K562 (cell line): Measurements from ENCODE around the gene NLRC3. TPM values are rescaled to one million over a fixed set of nuclear protein-coding genes. Genes with fewer than 3 reads are reported as not detected.
A peak's percentile ranks its signal among the peaks of the same experiment; 100 is the strongest.

Source experiments
- BRD9 ChIP-seq: fragments of 450-650 bp; IDR thresholded peaks from 2 replicates; pipeline ENCODE4 v1.6.1; 2018; ENCODE audit warnings: low read depth; ENCODE audit not compliant: partially characterized antibody
- CAMTA2 ChIP-seq: fragments of 250-450 bp; sonication (Bioruptor Pico); conservative IDR thresholded peaks from 2 replicates; pipeline ENCODE4 v1.5.1; 2022
- DMBX1 ChIP-seq: fragments of 250-450 bp; sonication (Bioruptor Pico); IDR thresholded peaks from 2 replicates; pipeline ENCODE4 v1.8.0; 2022; ENCODE audit warnings: inconsistent platforms, mild to moderate bottlenecking, moderate library complexity, borderline replicate concordance
- HMGN3 ChIP-seq: IDR thresholded peaks from 2 replicates; pipeline ENCODE4 v1.6.1; 2011; ENCODE audit warnings: borderline replicate concordance, low read depth, mild to moderate bottlenecking, mixed read lengths, low read length; ENCODE audit not compliant: insufficient read length; ENCODE audit errors: extremely low read depth
- IFI16 ChIP-seq: fragments of 250-450 bp; sonication (Bioruptor Pico); IDR thresholded peaks from 2 replicates; pipeline ENCODE4 v2.1.2; 2022; ENCODE audit warnings: mild to moderate bottlenecking, inconsistent platforms
- IRF1 ChIP-seq: sonication (generic); formaldehyde crosslinking; IDR thresholded peaks from 2 replicates; pipeline ENCODE4 v1.8.0; 2022; ENCODE audit warnings: missing genetic modification reagents, mild to moderate bottlenecking, borderline replicate concordance
- MCM3 ChIP-seq: fragments of 450-650 bp; IDR thresholded peaks from 2 replicates; pipeline ENCODE4 v1.6.1; 2016
- MEIS2 ChIP-seq: fragments of 450-650 bp; IDR thresholded peaks from 2 replicates; pipeline ENCODE4 v1.6.1; 2014; ENCODE audit warnings: mild to moderate bottlenecking; ENCODE audit not compliant: partially characterized antibody
- MTA1 ChIP-seq: fragments of 450-650 bp; IDR thresholded peaks from 2 replicates; pipeline ENCODE4 v1.6.1; 2017; ENCODE audit warnings: borderline replicate concordance
- NCOA1 ChIP-seq: fragments of 450-650 bp; IDR thresholded peaks from 2 replicates; pipeline ENCODE4 v1.6.1; 2016; ENCODE audit warnings: low read depth
- NR2C2 ChIP-seq, 2 experiments: fragments of 200-800 bp in 1 of 2; sonication (Bioruptor generic) in 1 of 2; sonication (generic) in 1 of 2; formaldehyde crosslinking in 1 of 2; IDR thresholded peaks; 2 replicates each; pipeline versions ENCODE4 v1.6.1 to v1.8.0; 2016 to 2022; ENCODE audit warnings: mild to moderate bottlenecking in 1 of 2, missing compliant biosample characterization in 1 of 2, missing genetic modification characterization in 1 of 2, missing genetic modification reagents in 1 of 2
- PATZ1 ChIP-seq: fragments of 250-450 bp; sonication (Bioruptor Pico); IDR thresholded peaks from 2 replicates; pipeline ENCODE4 v1.5.0; 2020; ENCODE audit warnings: mild to moderate bottlenecking, borderline replicate concordance
- POLR2B ChIP-seq: fragments of 450-650 bp; IDR thresholded peaks from 2 replicates; pipeline ENCODE4 v1.6.1; 2018; ENCODE audit warnings: low read depth; ENCODE audit not compliant: partially characterized antibody
- RNF2 ChIP-seq: sonication (generic); IDR thresholded peaks from 2 replicates; pipeline ENCODE4 v1.6.1; 2016
- SIX5 ChIP-seq, 2 experiments: IDR thresholded peaks; 2 replicates each; pipeline ENCODE4 v1.6.1; 2011; ENCODE audit warnings: low read length in 2 of 2, borderline replicate concordance in 1 of 2, low read depth in 1 of 2, mild to moderate bottlenecking in 1 of 2, moderate library complexity in 1 of 2; ENCODE audit not compliant: insufficient read depth in 1 of 2
- SMAD4 ChIP-seq: fragments of 250-450 bp; sonication (Bioruptor Pico); conservative IDR thresholded peaks from 2 replicates; pipeline ENCODE4 v1.8.0; 2021; ENCODE audit warnings: inconsistent platforms, mild to moderate bottlenecking, moderate library complexity
- SOX6 ChIP-seq: fragments of 450-650 bp; IDR thresholded peaks from 2 replicates; pipeline ENCODE4 v1.6.1; 2014; ENCODE audit warnings: mild to moderate bottlenecking
- TFAP4 ChIP-seq: sonication (generic); formaldehyde crosslinking; IDR thresholded peaks from 2 replicates; pipeline ENCODE4 v1.8.0; 2022; ENCODE audit warnings: missing genetic modification reagents, mild to moderate bottlenecking, moderate library complexity, borderline replicate concordance
- USF1 ChIP-seq: sonication (generic); formaldehyde crosslinking; IDR thresholded peaks from 2 replicates; pipeline ENCODE4 v1.9.0; 2022; ENCODE audit warnings: mild to moderate bottlenecking, missing genetic modification reagents
- ZKSCAN3 ChIP-seq: fragments of 250-450 bp; sonication (Bioruptor Pico); IDR thresholded peaks from 2 replicates; pipeline ENCODE4 v1.4.0; 2020
- ZNF449 ChIP-seq: fragments of 250-450 bp; sonication (Bioruptor Pico); IDR thresholded peaks from 2 replicates; pipeline ENCODE4 v1.8.0; 2022; ENCODE audit warnings: moderate library complexity, mild to moderate bottlenecking, inconsistent platforms
- ZNF785 ChIP-seq: fragments of 250-450 bp; sonication (Bioruptor Pico); IDR thresholded peaks from 2 replicates; pipeline ENCODE4 v1.4.0; 2020; ENCODE audit warnings: mild to moderate bottlenecking
- polyA plus RNA-seq, 8 experiments: library from polyadenylated mRNA; depleted of rRNA in 4 of 8; stranded (reverse) in 5 of 8; unstranded in 3 of 8; fragments of >200 nt; fragmentation: Nextera tagmentation in 2 of 8; fragmentation: Illumina TruSeq in 1 of 8; extraction: Ambion mirVana in 2 of 8; extraction: Trizol in 1 of 8; gene quantifications; 2 replicates each; pipeline versions ENCODE4 v1.2.1 to v1.2.3, GENCODE V29; 2011 to 2014; ENCODE audit warnings: inconsistent platforms in 1 of 8, missing spikeins in 1 of 8
- total RNA-seq, 7 experiments: library from RNA; depleted of rRNA in 6 of 7; stranded (reverse); fragments of >200 nt in 6 of 7; fragmentation: Illumina TruSeq in 2 of 7; extraction: Trizol in 2 of 7; gene quantifications; 2 replicates each; pipeline versions ENCODE4 v1.2.1 to v1.2.3, GENCODE V29; 2011 to 2021; ENCODE audit warnings: low replicate concordance in 1 of 7

Gene NLRC3
- total and polyA plus RNA-seq, 9 of the 15 experiments (the other 6 are each of a cell fraction or from before 2014, with no cell fraction given) = 0.03 to 0.13 (median 0.03) TPM; not detected in 4

- no peak for TF ChIP-seq BRD9
- peak; percentile 63 for TF ChIP-seq HMGN3
- no peak for TF ChIP-seq USF1
- TF ChIP-seq ZKSCAN3 (CRISPR knock-in tag) = no peak
- TF ChIP-seq NR2C2 (CRISPR knock-in tag; IDR thresholded peaks at IDR 0.05) = no peak
- no peak for TF ChIP-seq NR2C2 (tag; IDR thresholded peaks at IDR 0.05)
- no peak for TF ChIP-seq ZNF449 (CRISPR knock-in tag)
- TF ChIP-seq NCOA1 = no peak
- TF ChIP-seq SMAD4 (CRISPR knock-in tag) = peak; percentile 42; the same call in 1 of the 2 replicates
- TF ChIP-seq IFI16 = no peak
- no peak for TF ChIP-seq ZNF785 (CRISPR knock-in tag)
- no peak for TF ChIP-seq POLR2B
- peak; percentile 99 for TF ChIP-seq MEIS2
- no peak for TF ChIP-seq RNF2
- TF ChIP-seq MTA1 = no peak
- TF ChIP-seq SOX6 = 0 out of 2 replicates have a peak, but pooled peaks have one; percentile 10
- no peak for TF ChIP-seq IRF1 (CRISPR knock-in tag)
- TF ChIP-seq TFAP4 (CRISPR knock-in tag) = peak; percentile 84
- no peak for TF ChIP-seq MCM3
- TF ChIP-seq CAMTA2 (CRISPR knock-in tag) = no peak
- TF ChIP-seq DMBX1 (CRISPR knock-in tag) = no peak
- no peak for TF ChIP-seq SIX5 (IDR thresholded peaks at IDR 0.05; ENCODE audit: borderline replicate concordance in 1 of 2, insufficient read depth in 1 of 2, low read depth in 1 of 2, low read length in 2 of 2)
- no peak for TF ChIP-seq PATZ1 (CRISPR knock-in tag)
Observed at GRCh38 chr16:3611146-3611975, 34.2 kb upstream of the NLRC3 start, which contains the start of gene SLX4 (continued).
